Neural progenitor cell (in vitro differentiated cells): ENCODE measurements around the gene RBM33. TPM values are rescaled to one million over a fixed set of nuclear protein-coding genes. Genes with fewer than 3 reads are reported as not detected.

Source experiments
- DNase-seq: peaks from one replicate; pipeline ENCODE4 v3.0.0-alpha.2; 2016; ENCODE audit warnings: low spot score
- H2AFZ ChIP-seq: fragments of 200-600 bp; sonication (generic); replicated peaks from 2 replicates; pipeline ENCODE4 v1.6.1; 2016; ENCODE audit warnings: antibody characterized with exemption
- H3F3A ChIP-seq: fragments of 200-600 bp; sonication (generic); 2 replicates; pipeline ENCODE4 v1.6.1; 2016; ENCODE audit warnings: antibody characterized with exemption, low read depth
- H3K27ac ChIP-seq: fragments of 200-600 bp; sonication (generic); 2 replicates; pipeline ENCODE4 v1.5.1; 2016; ENCODE audit warnings: mild to moderate bottlenecking
- H3K27me3 ChIP-seq: fragments of 200-600 bp; sonication (generic); 2 replicates; pipeline ENCODE4 v1.6.1; 2016; ENCODE audit warnings: mild to moderate bottlenecking, moderate library complexity
- H3K36me3 ChIP-seq: fragments of 200-600 bp; sonication (generic); 2 replicates; pipeline ENCODE4 v1.5.1; 2016
- H3K4me1 ChIP-seq: fragments of 200-600 bp; sonication (generic); 2 replicates; pipeline ENCODE4 v1.6.1; 2016; ENCODE audit warnings: mixed run types
- H3K4me2 ChIP-seq: fragments of 200-600 bp; sonication (generic); 2 replicates; pipeline ENCODE4 v1.6.1; 2016
- H3K4me3 ChIP-seq: fragments of 200-600 bp; sonication (generic); 2 replicates; pipeline ENCODE4 v1.5.1; 2016
- H3K79me2 ChIP-seq: fragments of 200-600 bp; sonication (generic); 2 replicates; pipeline ENCODE4 v1.6.1; 2016; ENCODE audit warnings: low read depth
- H3K9ac ChIP-seq: fragments of 200-600 bp; sonication (generic); 2 replicates; pipeline ENCODE4 v1.6.1; 2016
- H3K9me3 ChIP-seq: fragments of 200-600 bp; sonication (generic); 2 replicates; pipeline ENCODE4 v1.5.1; 2016; ENCODE audit warnings: low read depth
- H4K20me1 ChIP-seq: fragments of 200-600 bp; sonication (generic); 2 replicates; pipeline ENCODE4 v1.6.1; 2016; ENCODE audit warnings: low read depth
- H3K27ac Mint-ChIP-seq: 3 replicates; pipeline ENCODE4 v1.8.0; 2021; ENCODE audit warnings: mixed read lengths
- H3K27me3 Mint-ChIP-seq: 2 replicates; pipeline ENCODE4 v1.8.0; 2022; ENCODE audit warnings: low read depth, mild to moderate bottlenecking, inconsistent platforms, moderate library complexity, mixed read lengths; ENCODE audit not compliant: insufficient read depth
- H3K36me3 Mint-ChIP-seq: 3 replicates; pipeline ENCODE4 v1.8.0; 2021; ENCODE audit warnings: mixed read lengths
- H3K4me1 Mint-ChIP-seq: 3 replicates; pipeline ENCODE4 v1.8.0; 2021; ENCODE audit warnings: mixed read lengths
- H3K4me3 Mint-ChIP-seq: 3 replicates; pipeline ENCODE4 v1.8.0; 2021; ENCODE audit warnings: mild to moderate bottlenecking, moderate library complexity, mixed read lengths
- H3K9me3 Mint-ChIP-seq: 3 replicates; pipeline ENCODE4 v1.8.0; 2020; ENCODE audit warnings: mixed read lengths
- EZH2 ChIP-seq: fragments of 200-600 bp; sonication (generic); IDR thresholded peaks from 2 replicates; pipeline ENCODE4 v1.6.1; 2017; ENCODE audit warnings: antibody characterized with exemption, mild to moderate bottlenecking, moderate library complexity
- EZH2phosphoT487 ChIP-seq: fragments of 200-600 bp; sonication (generic); IDR thresholded peaks from 2 replicates; pipeline ENCODE4 v1.6.1; 2017; ENCODE audit warnings: antibody characterized with exemption
- total RNA-seq: library from RNA; depleted of rRNA; stranded (reverse); fragments of >200 nt; gene quantifications from 2 replicates; pipeline ENCODE4 v1.2.3, GENCODE V29; 2015; ENCODE audit warnings: low replicate concordance
- TF ChIP-seq, protein P1 (sequence below): fragments of 200-600 bp; sonication (generic); IDR thresholded peaks from 2 replicates; pipeline ENCODE4 v1.5.1; 2017; ENCODE audit warnings: antibody characterized with exemption, mild to moderate bottlenecking

The RBM33 gene
- total RNA-seq, 1 donor from 2014 or later: 48.6 TPM

- Mint-ChIP-seq H3K4me3 (no peak overlapping the region), H3K4me1 (no peaks in the 10 kb centered on the region), H3K36me3 (peaks cover 46% of the 10 kb centered on the region), H3K27me3 (no peaks in the 10 kb centered on the region), H3K9me3 (no peaks in the 10 kb centered on the region), H3K27ac (no peak overlapping the region)
- Histone ChIP-seq H3K27me3 (no peaks in the 10 kb centered on the region), H3F3A (no peaks in the 10 kb centered on the region), H3K4me2 (no peak overlapping the region), H3K27ac (no peak overlapping the region), H3K4me1 (no peaks in the 10 kb centered on the region), H3K4me3 (no peak overlapping the region), H4K20me1 (peaks cover 73% of the 10 kb centered on the region), H3K36me3 (peaks cover 11% of the 10 kb centered on the region), H3K9ac (no peak overlapping the region), H3K79me2 (peaks cover 45% of the 10 kb centered on the region), H3K9me3 (no peaks in the 10 kb centered on the region), H2AFZ (no peak overlapping the region)
- DNase-seq: no peak
- TF ChIP-seq, protein P1, sequence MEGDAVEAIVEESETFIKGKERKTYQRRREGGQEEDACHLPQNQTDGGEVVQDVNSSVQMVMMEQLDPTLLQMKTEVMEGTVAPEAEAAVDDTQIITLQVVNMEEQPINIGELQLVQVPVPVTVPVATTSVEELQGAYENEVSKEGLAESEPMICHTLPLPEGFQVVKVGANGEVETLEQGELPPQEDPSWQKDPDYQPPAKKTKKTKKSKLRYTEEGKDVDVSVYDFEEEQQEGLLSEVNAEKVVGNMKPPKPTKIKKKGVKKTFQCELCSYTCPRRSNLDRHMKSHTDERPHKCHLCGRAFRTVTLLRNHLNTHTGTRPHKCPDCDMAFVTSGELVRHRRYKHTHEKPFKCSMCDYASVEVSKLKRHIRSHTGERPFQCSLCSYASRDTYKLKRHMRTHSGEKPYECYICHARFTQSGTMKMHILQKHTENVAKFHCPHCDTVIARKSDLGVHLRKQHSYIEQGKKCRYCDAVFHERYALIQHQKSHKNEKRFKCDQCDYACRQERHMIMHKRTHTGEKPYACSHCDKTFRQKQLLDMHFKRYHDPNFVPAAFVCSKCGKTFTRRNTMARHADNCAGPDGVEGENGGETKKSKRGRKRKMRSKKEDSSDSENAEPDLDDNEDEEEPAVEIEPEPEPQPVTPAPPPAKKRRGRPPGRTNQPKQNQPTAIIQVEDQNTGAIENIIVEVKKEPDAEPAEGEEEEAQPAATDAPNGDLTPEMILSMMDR: no peak
- TF ChIP-seq EZH2: no peak
- TF ChIP-seq EZH2phosphoT487: no peak
Measured at GRCh38 chr7:155713384-155713783, 68.9 kb downstream of the RBM33 start.

- Histone ChIP-seq H3K4me1 (no peaks in the 10 kb centered on the region), H3K36me3 (peaks cover 17% of the 10 kb centered on the region), H3K79me2 (peaks cover 46% of the 10 kb centered on the region), H3K4me2 (no peak overlapping the region), H3F3A (no peaks in the 10 kb centered on the region), H4K20me1 (peaks cover 65% of the 10 kb centered on the region), H3K9ac (no peak overlapping the region), H3K27me3 (no peaks in the 10 kb centered on the region), H3K9me3 (no peaks in the 10 kb centered on the region), H3K27ac (no peak overlapping the region), H2AFZ (no peak overlapping the region), H3K4me3 (no peak overlapping the region)
- no peak for DNase-seq
- peaks cover 45% of the 10 kb centered on the region for H3K36me3 Mint-ChIP-seq
- TF ChIP-seq EZH2 (no peak), EZH2phosphoT487 (no peak)
- TF ChIP-seq, protein P1: no peak
- H3K4me3 Mint-ChIP-seq: no peak overlapping the region
- H3K27ac Mint-ChIP-seq: no peak overlapping the region
- no peaks in the 10 kb centered on the region for H3K4me1 Mint-ChIP-seq
- H3K9me3 Mint-ChIP-seq: no peaks in the 10 kb centered on the region
- no peaks in the 10 kb centered on the region for H3K27me3 Mint-ChIP-seq
Measured at GRCh38 chr7:155714702-155715101, 70.2 kb downstream of the RBM33 start.

DNA sequence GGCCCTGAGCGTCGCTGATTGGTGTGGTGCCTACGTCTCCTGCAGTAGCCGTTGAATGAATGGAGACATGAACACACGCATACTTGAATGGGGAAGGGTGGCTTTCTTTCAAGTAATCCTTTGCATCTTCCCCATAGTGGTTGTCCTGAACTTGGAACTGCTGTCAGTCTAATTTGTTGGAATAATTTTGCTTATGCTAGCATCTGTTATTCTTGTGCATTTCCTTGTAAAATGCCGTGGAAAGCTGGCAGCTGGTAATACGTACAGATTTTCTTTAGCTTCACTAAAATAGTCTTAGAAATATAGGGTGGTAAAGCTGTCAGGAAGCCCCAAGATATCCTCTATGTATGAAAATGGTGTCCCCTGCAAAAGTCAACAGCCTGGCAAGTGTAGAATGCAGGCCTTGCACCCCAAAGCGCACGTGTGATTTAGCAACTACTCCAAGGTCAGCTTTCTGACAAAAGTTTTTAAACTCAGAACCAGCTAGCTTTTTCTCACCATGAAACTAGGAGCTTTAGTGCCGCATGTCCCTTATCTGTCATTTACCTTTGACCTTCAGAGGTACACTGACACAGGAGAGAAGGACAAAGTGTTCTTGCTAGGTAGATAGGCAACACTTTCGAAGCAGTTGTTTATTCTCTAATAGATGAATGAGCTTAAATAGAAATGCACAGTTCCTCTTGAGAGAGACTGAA is 70.8 kb downstream of the RBM33 start:
- Mint-ChIP-seq H3K9me3 (no peaks in the 10 kb centered on the region), H3K4me1 (no peaks in the 10 kb centered on the region), H3K4me3 (no peak overlapping the region), H3K36me3 (peaks cover 45% of the 10 kb centered on the region), H3K27ac (no peak overlapping the region), H3K27me3 (no peaks in the 10 kb centered on the region)
- Histone ChIP-seq H2AFZ (no peak overlapping the region), H3K4me2 (no peak overlapping the region), H3K79me2 (peaks cover 51% of the 10 kb centered on the region), H3F3A (no peaks in the 10 kb centered on the region), H3K27ac (no peak overlapping the region), H4K20me1 (peaks cover 64% of the 10 kb centered on the region), H3K4me1 (no peaks in the 10 kb centered on the region), H3K27me3 (no peaks in the 10 kb centered on the region), H3K9me3 (no peaks in the 10 kb centered on the region), H3K36me3 (peaks cover 17% of the 10 kb centered on the region), H3K9ac (no peak overlapping the region), H3K4me3 (no peak overlapping the region)
- DNase-seq: no peak
- TF ChIP-seq, protein P1: no peak
- TF ChIP-seq EZH2 (no peak), EZH2phosphoT487 (no peak)
